A549 (cell line): Measurements from ENCODE around the gene TRIM27. TPM values are rescaled to one million over a fixed set of nuclear protein-coding genes. Genes with fewer than 3 reads are reported as not detected.
"Not testable (repeated sequence)": the region's sequence is repeated elsewhere in the genome, so short reads cannot be mapped to it uniquely, and the experiment has no call there.

ENCODE experiments used
- ATAC-seq, 2 experiments: fragments of 200-7000 bp in 1 of 2; fragments of >200 bp in 1 of 2; cut with Nextera tagmentation in 1 of 2; cut with Tn5 transposase in 1 of 2; 3 replicates each; pipeline versions ENCODE4 v1.8.0 to v1.9.1; 2018 to 2020; ENCODE audit warnings: mild to moderate bottlenecking in 1 of 2, moderate library complexity in 1 of 2
- CTCF ChIA-PET: fragments of 300-600 bp; sonication (Branson Sonifier 250); formaldehyde crosslinking; extraction: SDS; loops from one replicate; lab custom pipeline; 2021; ENCODE audit warnings: antibody characterized with exemption, inconsistent platforms; lab: Yijun Ruan, JAX
- POLR2A ChIA-PET: fragments of 350-600 bp; formaldehyde crosslinking; extraction: SDS; loops from one replicate; lab custom pipeline; 2021; ENCODE audit warnings: antibody characterized with exemption, inconsistent platforms; lab: Yijun Ruan, JAX
- DNase-seq, 2 experiments: peaks; one replicate each; pipeline versions ENCODE4 v3.0.0 to v3.0.0-alpha.2; 2011 to 2016; ENCODE audit warnings: low read depth in 1 of 2, low spot score in 1 of 2
- FAIRE-seq: peaks from 2 replicates; lab custom pipeline; 2011; peaks lifted over from hg19 to GRCh38; lab: Jason Lieb, UNC
- H3K27ac ChIP-seq, 2 experiments: fragments of >200 bp; sonication (Bioruptor Twin); formaldehyde crosslinking; 3 replicates each; pipeline ENCODE4 v1.5.1; 2016 to 2017
- H3K4me1 ChIP-seq: fragments of >200 bp; sonication (Bioruptor Twin); formaldehyde crosslinking; 3 replicates; pipeline ENCODE4 v1.6.1; 2016
- H3K4me2 ChIP-seq: fragments of >200 bp; sonication (Bioruptor Twin); formaldehyde crosslinking; 3 replicates; pipeline ENCODE4 v1.6.1; 2016
- H3K4me3 ChIP-seq: fragments of >200 bp; sonication (Bioruptor Twin); formaldehyde crosslinking; 3 replicates; pipeline ENCODE4 v1.5.1; 2016
- H3K9me3 ChIP-seq: fragments of >200 bp; sonication (Bioruptor Twin); formaldehyde crosslinking; 3 replicates; pipeline ENCODE4 v1.6.1; 2016
- BCL3 ChIP-seq: fragments of >200 bp; sonication (Bioruptor Twin); formaldehyde crosslinking; IDR thresholded peaks from 3 replicates; pipeline ENCODE4 v1.6.1; 2016
- BHLHE40 ChIP-seq: IDR thresholded peaks from 2 replicates; pipeline ENCODE4 v1.6.1; 2012; ENCODE audit warnings: low read depth, low read length, inconsistent platforms
- CBX8 ChIP-seq: fragments of 200-600 bp; sonication (generic); IDR thresholded peaks from 2 replicates; pipeline ENCODE4 v1.6.1; 2016
- CHD2 ChIP-seq: fragments of 150-350 bp; IDR thresholded peaks from 2 replicates; pipeline ENCODE4 v1.6.1; 2014; ENCODE audit warnings: low read length; ENCODE audit not compliant: partially characterized antibody
- E2F6 ChIP-seq: IDR thresholded peaks from 2 replicates; pipeline ENCODE4 v1.6.1; 2012; ENCODE audit warnings: low read depth, borderline replicate concordance
- EHF ChIP-seq: fragments of 250-450 bp; sonication (Bioruptor Pico); IDR thresholded peaks from 2 replicates; pipeline ENCODE4 v1.5.0; 2020; ENCODE audit warnings: mild to moderate bottlenecking
- EHMT2 ChIP-seq: fragments of 200-600 bp; sonication (generic); IDR thresholded peaks from 2 replicates; pipeline ENCODE4 v1.6.1; 2016; ENCODE audit warnings: antibody characterized with exemption, low read depth, mild to moderate bottlenecking, moderate library complexity
- ELK1 ChIP-seq: fragments of 150-350 bp; IDR thresholded peaks from 2 replicates; pipeline ENCODE4 v1.6.1; 2014; ENCODE audit warnings: low read depth, mild to moderate bottlenecking, low read length
- FOXS1 ChIP-seq: fragments of 250-450 bp; sonication (Bioruptor Pico); IDR thresholded peaks from 2 replicates; pipeline ENCODE4 v1.5.0; 2020; ENCODE audit warnings: mild to moderate bottlenecking, moderate library complexity
- HOXB13 ChIP-seq: fragments of 250-450 bp; sonication (Bioruptor Pico); IDR thresholded peaks from 2 replicates; pipeline ENCODE4 v1.5.0; 2020; ENCODE audit warnings: low read depth, mild to moderate bottlenecking, moderate library complexity
- MAFK ChIP-seq: fragments of 450-650 bp; IDR thresholded peaks from 2 replicates; pipeline ENCODE4 v1.6.1; 2014; ENCODE audit not compliant: partially characterized antibody
- MAZ ChIP-seq: fragments of 150-350 bp; IDR thresholded peaks from 2 replicates; pipeline ENCODE4 v1.6.1; 2014; ENCODE audit warnings: antibody characterized with exemption, low read depth, low read length, borderline replicate concordance
- NFE2L2 ChIP-seq: fragments of 150-350 bp; conservative IDR thresholded peaks from 2 replicates; pipeline ENCODE4 v1.6.1; 2014; ENCODE audit warnings: low read length
- POLR2A ChIP-seq: IDR thresholded peaks from 2 replicates; pipeline ENCODE4 v1.6.1; 2012; ENCODE audit warnings: mild to moderate bottlenecking, low read length
- REST ChIP-seq: fragments of 200-600 bp; sonication (generic); IDR thresholded peaks from 2 replicates; pipeline ENCODE4 v1.6.1; 2016; ENCODE audit warnings: antibody characterized with exemption, mild to moderate bottlenecking, moderate library complexity
- WGBS: methylation state at CpG from one replicate; pipeline ENCODE4 v1.1.6; 2017; ENCODE audit errors: missing lambda C conversion rate; 5-methylcytosine and 5-hydroxymethylcytosine counted together
- polyA plus RNA-seq, 4 experiments: library from polyadenylated mRNA; depleted of rRNA in 3 of 4; stranded (reverse); fragments of >200 nt; fragmentation: RNase III in 1 of 4; extraction: RNeasy Plus Mini Kit Qiagen cat#74134 plus additional on column Dnase treatment in 1 of 4; gene quantifications; 2 replicates in 3 of 4; 3 replicates in 1 of 4; pipeline ENCODE4 v1.2.3, GENCODE V29; 2011 to 2017
- small RNA-seq, 6 experiments: library from RNA; depleted of rRNA; stranded (forward); fragments of <200 nt; gene quantifications; one replicate each; pipeline ENCODE3, GENCODE V24; 2012

Gene TRIM27
- polyA plus RNA-seq, 2 of the 4 experiments (the other 2 are of a cell fraction), result 27.8 to 50.1 TPM

- TF ChIP-seq REST, result no peak
- TF ChIP-seq CHD2, result no peak
- no peak for TF ChIP-seq HOXB13 (CRISPR knock-in tag)
- no peak for TF ChIP-seq EHMT2
- TF ChIP-seq ELK1, result no peak
- no peak for TF ChIP-seq FOXS1 (CRISPR knock-in tag)
- TF ChIP-seq E2F6, result no peak
These were observed 64.8 kb downstream of the TRIM27 start (continued) for GRCh38 chr6:28858963-28859362.

- no peak for FAIRE-seq
- WGBS, result 0% methylated on average over 1 of the region's 1 CpG
These were observed 67.2 kb downstream of the TRIM27 start for GRCh38 chr6:28856620-28857005.

GRCh38 chr6:28854405-28854804 lies 69.4 kb downstream of the TRIM27 start:
- WGBS, result 30% methylated on average over 2 of the region's 2 CpGs
- H3K4me1 ChIP-seq, H3K4me2 ChIP-seq, FAIRE-seq, ATAC-seq, POLR2A ChIA-PET, DNase-seq, H3K4me3 ChIP-seq, H3K9me3 ChIP-seq, H3K27ac ChIP-seq: not testable (repeated sequence)
- CTCF ChIA-PET, result interaction anchor here (0.8 kb wide), 1 partner anchor 10 kb away, joined by 3 read pairs; no protein-coding TSS in a partner anchor

More at GRCh38 chr6:28856620-28857005, 67.2 kb downstream of the TRIM27 start:
- Histone ChIP-seq H3K9me3 (peaks cover 3% of the 10 kb centered on the region; the same call in 2 of the 3 replicates), H3K4me1 (no peaks in the 10 kb centered on the region), H3K4me3 (no peak overlapping the region), H3K4me2 (no peak overlapping the region), H3K27ac (no peak overlapping the region)
- ATAC-seq (no peak), DNase-seq (no peak)
- TF ChIP-seq BHLHE40 (no peak), BCL3 (no peak), MAFK (no peak), POLR2A (no peak), MAZ (no peak), CHD2 (no peak), NFE2L2 (no peak), E2F6 (no peak), EHF (CRISPR knock-in tag) (no peak), CBX8 (no peak)
- CTCF ChIA-PET, result no interaction called here
- POLR2A ChIA-PET, result no interaction called here

Small RNA genes lying within 50 kb of the gene (small RNA-seq; reads per million reads assigned to genes)
- gene RNU6-930P, result 0 reads per million in 6 experiments

Other genes with a start within 250 kb of the TRIM27 start
- 0.74 and 0.94 TPM in 2 replicates for gene ZNF311, start 81.3 kb upstream of the TRIM27 start, polyA plus RNA-seq (2011; rRNA removed)
- gene ZNF311, start 81.3 kb upstream of the TRIM27 start, polyA plus RNA-seq (2017; fragmentation: RNase III; extraction: RNeasy Plus Mini Kit Qiagen cat#74134 plus additional on column Dnase treatment), result 0.18 to 0.29 TPM (median 0.27 TPM) in 3 replicates
- gene OR2W1, start 121.2 kb upstream of the TRIM27 start, polyA plus RNA-seq (2011; rRNA removed), result not detected in 2 replicates
- gene OR2W1, start 121.2 kb upstream of the TRIM27 start, polyA plus RNA-seq (2017; fragmentation: RNase III; extraction: RNeasy Plus Mini Kit Qiagen cat#74134 plus additional on column Dnase treatment), result not detected in 3 replicates
- not detected in 2 replicates for gene OR2B3, start 163.3 kb upstream of the TRIM27 start, polyA plus RNA-seq (2011; rRNA removed)
- gene OR2B3, start 163.3 kb upstream of the TRIM27 start, polyA plus RNA-seq (2017; fragmentation: RNase III; extraction: RNeasy Plus Mini Kit Qiagen cat#74134 plus additional on column Dnase treatment), result not detected in 3 replicates
- not detected in 2 replicates for gene OR2J1, start 175.5 kb upstream of the TRIM27 start, polyA plus RNA-seq (2011; rRNA removed)
- gene OR2J1, start 175.5 kb upstream of the TRIM27 start, polyA plus RNA-seq (2017; fragmentation: RNase III; extraction: RNeasy Plus Mini Kit Qiagen cat#74134 plus additional on column Dnase treatment), result not detected in 3 replicates
- not detected in 2 replicates for gene OR2J3, start 184.1 kb upstream of the TRIM27 start, polyA plus RNA-seq (2011; rRNA removed)
- gene OR2J3, start 184.1 kb upstream of the TRIM27 start, polyA plus RNA-seq (2017; fragmentation: RNase III; extraction: RNeasy Plus Mini Kit Qiagen cat#74134 plus additional on column Dnase treatment), result not detected in 3 replicates
- gene OR2J2, start 246.9 kb upstream of the TRIM27 start, polyA plus RNA-seq (2011; rRNA removed), result not detected in 2 replicates
- gene OR2J2, start 246.9 kb upstream of the TRIM27 start, polyA plus RNA-seq (2017; fragmentation: RNase III; extraction: RNeasy Plus Mini Kit Qiagen cat#74134 plus additional on column Dnase treatment), result not detected in 3 replicates